GM12878 (cell line): ENCODE results near the gene SYNGR2. TPM values are rescaled to one million over a fixed set of nuclear protein-coding genes. Genes with fewer than 3 reads are reported as not detected.

Experiments
- CBFB ChIP-seq: IDR thresholded peaks from 2 replicates; pipeline ENCODE4 v1.6.1; 2016; ENCODE audit warnings: antibody characterized with exemption, low read depth
- HCFC1 ChIP-seq: fragments of 150-350 bp; IDR thresholded peaks from 2 replicates; pipeline ENCODE4 v1.6.1; 2014; ENCODE audit warnings: low read length
- POU2F2 ChIP-seq: IDR thresholded peaks from 3 replicates; pipeline ENCODE4 v1.6.1; 2011; ENCODE audit warnings: low read depth, mild to moderate bottlenecking, low read length, borderline replicate concordance
- SMC3 ChIP-seq: IDR thresholded peaks from 2 replicates; pipeline ENCODE4 v1.6.1; 2011; ENCODE audit warnings: low read length, improper control_type of control experiment, borderline replicate concordance
- STAT3 ChIP-seq: IDR thresholded peaks from 2 replicates; pipeline ENCODE4 v1.6.1; 2011; ENCODE audit warnings: low read depth, low read length, improper control_type of control experiment
- polyA plus RNA-seq, 11 experiments: library from polyadenylated mRNA; depleted of rRNA in 4 of 11; unstranded in 6 of 11; stranded (reverse) in 5 of 11; fragments of >200 nt; fragmentation: Nextera tagmentation in 4 of 11; fragmentation: Illumina TruSeq in 1 of 11; extraction: Ambion mirVana in 4 of 11; extraction: Trizol in 1 of 11; gene quantifications; 1 replicate in 1 of 11; 2 replicates in 10 of 11; pipeline versions ENCODE4 v1.2.1 to v1.2.3, GENCODE V29; 2011 to 2016; ENCODE audit warnings: inconsistent platforms in 2 of 11, missing spikeins in 2 of 11, low read depth in 1 of 11
- total RNA-seq, 4 experiments: library from RNA; depleted of rRNA in 3 of 4; stranded (reverse); fragments of >200 nt in 3 of 4; fragmentation: Illumina TruSeq in 1 of 4; extraction: Trizol in 1 of 4; gene quantifications; 2 replicates each; pipeline versions ENCODE4 v1.2.1 to v1.2.3, GENCODE V29; 2013 to 2021
- TF ChIP-seq, protein P1 (sequence below): fragments of 450-650 bp; IDR thresholded peaks from 2 replicates; pipeline ENCODE4 v1.6.1; 2016; ENCODE audit warnings: mild to moderate bottlenecking, moderate library complexity, borderline replicate concordance
- TF ChIP-seq, protein P2 (sequence below): fragments of 450-650 bp; IDR thresholded peaks from 2 replicates; pipeline ENCODE4 v1.6.1; 2018; ENCODE audit warnings: borderline replicate concordance, mild to moderate bottlenecking; ENCODE audit not compliant: partially characterized antibody
- TF ChIP-seq, protein P3 (sequence below): fragments of 450-650 bp; IDR thresholded peaks from 2 replicates; pipeline ENCODE4 v1.6.1; 2017; ENCODE audit warnings: antibody characterized with exemption, mild to moderate bottlenecking, moderate library complexity
- TF ChIP-seq, protein P4 (sequence below), 3 experiments: IDR thresholded peaks in 2 of 3; conservative IDR thresholded peaks in 1 of 3; 2 replicates each; pipeline ENCODE4 v1.5.1; 2011; ENCODE audit warnings: low read depth in 3 of 3, low read length in 3 of 3, mild to moderate bottlenecking in 3 of 3, control low read depth in 2 of 3, moderate library complexity in 2 of 3, inconsistent platforms in 1 of 3, mixed read lengths in 1 of 3; ENCODE audit not compliant: control insufficient read depth in 2 of 3, insufficient read depth in 1 of 3; ENCODE audit errors: extremely low read depth in 1 of 3
- TF ChIP-seq, protein P5 (sequence below): fragments of 450-650 bp; IDR thresholded peaks from 2 replicates; pipeline ENCODE4 v1.6.1; 2016; ENCODE audit warnings: mild to moderate bottlenecking
- TF ChIP-seq, protein P6 (sequence below): fragments of 450-650 bp; IDR thresholded peaks from 2 replicates; pipeline ENCODE4 v1.6.1; 2016; ENCODE audit warnings: mild to moderate bottlenecking
- TF ChIP-seq, protein P7 (sequence below): IDR thresholded peaks from 2 replicates; pipeline ENCODE4 v1.6.1; 2012; ENCODE audit warnings: low read depth, low read length, improper control_type of control experiment

Gene SYNGR2
- total and polyA plus RNA-seq, 10 of the 15 experiments (the other 5 are each of a cell fraction or from before 2014, with no cell fraction given), result 4.4 to 529 (median 261) TPM

DNA sequence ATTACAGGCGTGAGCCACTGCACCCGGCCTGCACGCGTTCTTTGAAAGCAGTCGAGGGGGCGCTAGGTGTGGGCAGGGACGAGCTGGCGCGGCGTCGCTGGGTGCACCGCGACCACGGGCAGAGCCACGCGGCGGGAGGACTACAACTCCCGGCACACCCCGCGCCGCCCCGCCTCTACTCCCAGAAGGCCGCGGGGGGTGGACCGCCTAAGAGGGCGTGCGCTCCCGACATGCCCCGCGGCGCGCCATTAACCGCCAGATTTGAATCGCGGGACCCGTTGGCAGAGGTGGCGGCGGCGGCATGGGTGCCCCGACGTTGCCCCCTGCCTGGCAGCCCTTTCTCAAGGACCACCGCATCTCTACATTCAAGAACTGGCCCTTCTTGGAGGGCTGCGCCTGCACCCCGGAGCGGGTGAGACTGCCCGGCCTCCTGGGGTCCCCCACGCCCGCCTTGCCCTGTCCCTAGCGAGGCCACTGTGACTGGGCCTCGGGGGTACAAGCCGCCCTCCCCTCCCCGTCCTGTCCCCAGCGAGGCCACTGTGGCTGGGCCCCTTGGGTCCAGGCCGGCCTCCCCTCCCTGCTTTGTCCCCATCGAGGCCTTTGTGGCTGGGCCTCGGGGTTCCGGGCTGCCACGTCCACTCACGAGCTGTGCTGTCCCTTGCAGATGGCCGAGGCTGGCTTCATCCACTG, 45.8 kb downstream of the SYNGR2 start, which contains the start of gene BIRC5 (continued):
- TF ChIP-seq, protein P1, sequence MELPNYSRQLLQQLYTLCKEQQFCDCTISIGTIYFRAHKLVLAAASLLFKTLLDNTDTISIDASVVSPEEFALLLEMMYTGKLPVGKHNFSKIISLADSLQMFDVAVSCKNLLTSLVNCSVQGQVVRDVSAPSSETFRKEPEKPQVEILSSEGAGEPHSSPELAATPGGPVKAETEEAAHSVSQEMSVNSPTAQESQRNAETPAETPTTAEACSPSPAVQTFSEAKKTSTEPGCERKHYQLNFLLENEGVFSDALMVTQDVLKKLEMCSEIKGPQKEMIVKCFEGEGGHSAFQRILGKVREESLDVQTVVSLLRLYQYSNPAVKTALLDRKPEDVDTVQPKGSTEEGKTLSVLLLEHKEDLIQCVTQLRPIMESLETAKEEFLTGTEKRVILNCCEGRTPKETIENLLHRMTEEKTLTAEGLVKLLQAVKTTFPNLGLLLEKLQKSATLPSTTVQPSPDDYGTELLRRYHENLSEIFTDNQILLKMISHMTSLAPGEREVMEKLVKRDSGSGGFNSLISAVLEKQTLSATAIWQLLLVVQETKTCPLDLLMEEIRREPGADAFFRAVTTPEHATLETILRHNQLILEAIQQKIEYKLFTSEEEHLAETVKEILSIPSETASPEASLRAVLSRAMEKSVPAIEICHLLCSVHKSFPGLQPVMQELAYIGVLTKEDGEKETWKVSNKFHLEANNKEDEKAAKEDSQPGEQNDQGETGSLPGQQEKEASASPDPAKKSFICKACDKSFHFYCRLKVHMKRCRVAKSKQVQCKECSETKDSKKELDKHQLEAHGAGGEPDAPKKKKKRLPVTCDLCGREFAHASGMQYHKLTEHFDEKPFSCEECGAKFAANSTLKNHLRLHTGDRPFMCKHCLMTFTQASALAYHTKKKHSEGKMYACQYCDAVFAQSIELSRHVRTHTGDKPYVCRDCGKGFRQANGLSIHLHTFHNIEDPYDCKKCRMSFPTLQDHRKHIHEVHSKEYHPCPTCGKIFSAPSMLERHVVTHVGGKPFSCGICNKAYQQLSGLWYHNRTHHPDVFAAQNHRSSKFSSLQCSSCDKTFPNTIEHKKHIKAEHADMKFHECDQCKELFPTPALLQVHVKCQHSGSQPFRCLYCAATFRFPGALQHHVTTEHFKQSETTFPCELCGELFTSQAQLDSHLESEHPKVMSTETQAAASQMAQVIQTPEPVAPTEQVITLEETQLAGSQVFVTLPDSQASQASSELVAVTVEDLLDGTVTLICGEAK, result no peak
- peak; percentile 24; the same call in 1 of the 2 replicates for TF ChIP-seq CBFB
- TF ChIP-seq, protein P2, sequence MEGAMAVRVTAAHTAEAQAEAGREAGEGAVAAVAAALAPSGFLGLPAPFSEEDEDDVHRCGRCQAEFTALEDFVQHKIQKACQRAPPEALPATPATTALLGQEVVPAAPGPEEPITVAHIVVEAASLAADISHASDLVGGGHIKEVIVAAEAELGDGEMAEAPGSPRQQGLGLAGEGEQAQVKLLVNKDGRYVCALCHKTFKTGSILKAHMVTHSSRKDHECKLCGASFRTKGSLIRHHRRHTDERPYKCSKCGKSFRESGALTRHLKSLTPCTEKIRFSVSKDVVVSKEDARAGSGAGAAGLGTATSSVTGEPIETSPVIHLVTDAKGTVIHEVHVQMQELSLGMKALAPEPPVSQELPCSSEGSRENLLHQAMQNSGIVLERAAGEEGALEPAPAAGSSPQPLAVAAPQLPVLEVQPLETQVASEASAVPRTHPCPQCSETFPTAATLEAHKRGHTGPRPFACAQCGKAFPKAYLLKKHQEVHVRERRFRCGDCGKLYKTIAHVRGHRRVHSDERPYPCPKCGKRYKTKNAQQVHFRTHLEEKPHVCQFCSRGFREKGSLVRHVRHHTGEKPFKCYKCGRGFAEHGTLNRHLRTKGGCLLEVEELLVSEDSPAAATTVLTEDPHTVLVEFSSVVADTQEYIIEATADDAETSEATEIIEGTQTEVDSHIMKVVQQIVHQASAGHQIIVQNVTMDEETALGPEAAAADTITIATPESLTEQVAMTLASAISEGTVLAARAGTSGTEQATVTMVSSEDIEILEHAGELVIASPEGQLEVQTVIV, result no peak
- TF ChIP-seq, protein P3, sequence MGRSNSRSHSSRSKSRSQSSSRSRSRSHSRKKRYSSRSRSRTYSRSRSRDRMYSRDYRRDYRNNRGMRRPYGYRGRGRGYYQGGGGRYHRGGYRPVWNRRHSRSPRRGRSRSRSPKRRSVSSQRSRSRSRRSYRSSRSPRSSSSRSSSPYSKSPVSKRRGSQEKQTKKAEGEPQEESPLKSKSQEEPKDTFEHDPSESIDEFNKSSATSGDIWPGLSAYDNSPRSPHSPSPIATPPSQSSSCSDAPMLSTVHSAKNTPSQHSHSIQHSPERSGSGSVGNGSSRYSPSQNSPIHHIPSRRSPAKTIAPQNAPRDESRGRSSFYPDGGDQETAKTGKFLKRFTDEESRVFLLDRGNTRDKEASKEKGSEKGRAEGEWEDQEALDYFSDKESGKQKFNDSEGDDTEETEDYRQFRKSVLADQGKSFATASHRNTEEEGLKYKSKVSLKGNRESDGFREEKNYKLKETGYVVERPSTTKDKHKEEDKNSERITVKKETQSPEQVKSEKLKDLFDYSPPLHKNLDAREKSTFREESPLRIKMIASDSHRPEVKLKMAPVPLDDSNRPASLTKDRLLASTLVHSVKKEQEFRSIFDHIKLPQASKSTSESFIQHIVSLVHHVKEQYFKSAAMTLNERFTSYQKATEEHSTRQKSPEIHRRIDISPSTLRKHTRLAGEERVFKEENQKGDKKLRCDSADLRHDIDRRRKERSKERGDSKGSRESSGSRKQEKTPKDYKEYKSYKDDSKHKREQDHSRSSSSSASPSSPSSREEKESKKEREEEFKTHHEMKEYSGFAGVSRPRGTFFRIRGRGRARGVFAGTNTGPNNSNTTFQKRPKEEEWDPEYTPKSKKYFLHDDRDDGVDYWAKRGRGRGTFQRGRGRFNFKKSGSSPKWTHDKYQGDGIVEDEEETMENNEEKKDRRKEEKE, result no peak
- TF ChIP-seq POU2F2, result peak; percentile 59; the same call in 1 of the 3 replicates
- TF ChIP-seq, protein P4, sequence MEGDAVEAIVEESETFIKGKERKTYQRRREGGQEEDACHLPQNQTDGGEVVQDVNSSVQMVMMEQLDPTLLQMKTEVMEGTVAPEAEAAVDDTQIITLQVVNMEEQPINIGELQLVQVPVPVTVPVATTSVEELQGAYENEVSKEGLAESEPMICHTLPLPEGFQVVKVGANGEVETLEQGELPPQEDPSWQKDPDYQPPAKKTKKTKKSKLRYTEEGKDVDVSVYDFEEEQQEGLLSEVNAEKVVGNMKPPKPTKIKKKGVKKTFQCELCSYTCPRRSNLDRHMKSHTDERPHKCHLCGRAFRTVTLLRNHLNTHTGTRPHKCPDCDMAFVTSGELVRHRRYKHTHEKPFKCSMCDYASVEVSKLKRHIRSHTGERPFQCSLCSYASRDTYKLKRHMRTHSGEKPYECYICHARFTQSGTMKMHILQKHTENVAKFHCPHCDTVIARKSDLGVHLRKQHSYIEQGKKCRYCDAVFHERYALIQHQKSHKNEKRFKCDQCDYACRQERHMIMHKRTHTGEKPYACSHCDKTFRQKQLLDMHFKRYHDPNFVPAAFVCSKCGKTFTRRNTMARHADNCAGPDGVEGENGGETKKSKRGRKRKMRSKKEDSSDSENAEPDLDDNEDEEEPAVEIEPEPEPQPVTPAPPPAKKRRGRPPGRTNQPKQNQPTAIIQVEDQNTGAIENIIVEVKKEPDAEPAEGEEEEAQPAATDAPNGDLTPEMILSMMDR (IDR thresholded peaks at IDR 0.05 in 2 of 3, conservative IDR thresholded peaks at IDR 0.05 in 1 of 3; ENCODE audit: control insufficient read depth in 2 of 3, extremely low read depth in 1 of 3, insufficient read depth in 1 of 3, low read depth in 3 of 3, low read length in 3 of 3), result no peak
- no peak for TF ChIP-seq SMC3
- TF ChIP-seq, protein P5, sequence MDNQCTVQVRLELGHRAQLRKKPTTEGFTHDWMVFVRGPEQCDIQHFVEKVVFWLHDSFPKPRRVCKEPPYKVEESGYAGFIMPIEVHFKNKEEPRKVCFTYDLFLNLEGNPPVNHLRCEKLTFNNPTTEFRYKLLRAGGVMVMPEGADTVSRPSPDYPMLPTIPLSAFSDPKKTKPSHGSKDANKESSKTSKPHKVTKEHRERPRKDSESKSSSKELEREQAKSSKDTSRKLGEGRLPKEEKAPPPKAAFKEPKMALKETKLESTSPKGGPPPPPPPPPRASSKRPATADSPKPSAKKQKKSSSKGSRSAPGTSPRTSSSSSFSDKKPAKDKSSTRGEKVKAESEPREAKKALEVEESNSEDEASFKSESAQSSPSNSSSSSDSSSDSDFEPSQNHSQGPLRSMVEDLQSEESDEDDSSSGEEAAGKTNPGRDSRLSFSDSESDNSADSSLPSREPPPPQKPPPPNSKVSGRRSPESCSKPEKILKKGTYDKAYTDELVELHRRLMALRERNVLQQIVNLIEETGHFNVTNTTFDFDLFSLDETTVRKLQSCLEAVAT, result no peak
- TF ChIP-seq, protein P6, sequence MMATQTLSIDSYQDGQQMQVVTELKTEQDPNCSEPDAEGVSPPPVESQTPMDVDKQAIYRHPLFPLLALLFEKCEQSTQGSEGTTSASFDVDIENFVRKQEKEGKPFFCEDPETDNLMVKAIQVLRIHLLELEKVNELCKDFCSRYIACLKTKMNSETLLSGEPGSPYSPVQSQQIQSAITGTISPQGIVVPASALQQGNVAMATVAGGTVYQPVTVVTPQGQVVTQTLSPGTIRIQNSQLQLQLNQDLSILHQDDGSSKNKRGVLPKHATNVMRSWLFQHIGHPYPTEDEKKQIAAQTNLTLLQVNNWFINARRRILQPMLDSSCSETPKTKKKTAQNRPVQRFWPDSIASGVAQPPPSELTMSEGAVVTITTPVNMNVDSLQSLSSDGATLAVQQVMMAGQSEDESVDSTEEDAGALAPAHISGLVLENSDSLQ, result no peak
- TF ChIP-seq HCFC1, result peak; percentile 96
- no peak for TF ChIP-seq STAT3
- TF ChIP-seq, protein P7, sequence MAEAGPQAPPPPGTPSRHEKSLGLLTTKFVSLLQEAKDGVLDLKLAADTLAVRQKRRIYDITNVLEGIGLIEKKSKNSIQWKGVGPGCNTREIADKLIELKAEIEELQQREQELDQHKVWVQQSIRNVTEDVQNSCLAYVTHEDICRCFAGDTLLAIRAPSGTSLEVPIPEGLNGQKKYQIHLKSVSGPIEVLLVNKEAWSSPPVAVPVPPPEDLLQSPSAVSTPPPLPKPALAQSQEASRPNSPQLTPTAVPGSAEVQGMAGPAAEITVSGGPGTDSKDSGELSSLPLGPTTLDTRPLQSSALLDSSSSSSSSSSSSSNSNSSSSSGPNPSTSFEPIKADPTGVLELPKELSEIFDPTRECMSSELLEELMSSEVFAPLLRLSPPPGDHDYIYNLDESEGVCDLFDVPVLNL, result peak; percentile 97
